Right renal cortex interstitium (tissue), 3 donors: ENCODE results near the gene ACTG1. TPM values are rescaled to one million over a fixed set of nuclear protein-coding genes. Genes with fewer than 3 reads are reported as not detected.

Experiments
- DNase-seq, 3 donors: peaks; one replicate each; pipeline ENCODE4 v3.0.0-alpha.2; 2013; ENCODE audit warnings: low read depth in 3 of 3, low spot score in 2 of 3
- polyA plus RNA-seq, 3 donors: library from polyadenylated mRNA; unstranded; fragments of 120-200 nt; gene quantifications; one replicate each; pipeline ENCODE4 v1.2.1, GENCODE V29; 2013; ENCODE audit not compliant: insufficient read length in 3 of 3

ACTG1 gene
- polyA plus RNA-seq, 3 donors, result 2,985 to 3,420 (median 3,066) TPM

DNA sequence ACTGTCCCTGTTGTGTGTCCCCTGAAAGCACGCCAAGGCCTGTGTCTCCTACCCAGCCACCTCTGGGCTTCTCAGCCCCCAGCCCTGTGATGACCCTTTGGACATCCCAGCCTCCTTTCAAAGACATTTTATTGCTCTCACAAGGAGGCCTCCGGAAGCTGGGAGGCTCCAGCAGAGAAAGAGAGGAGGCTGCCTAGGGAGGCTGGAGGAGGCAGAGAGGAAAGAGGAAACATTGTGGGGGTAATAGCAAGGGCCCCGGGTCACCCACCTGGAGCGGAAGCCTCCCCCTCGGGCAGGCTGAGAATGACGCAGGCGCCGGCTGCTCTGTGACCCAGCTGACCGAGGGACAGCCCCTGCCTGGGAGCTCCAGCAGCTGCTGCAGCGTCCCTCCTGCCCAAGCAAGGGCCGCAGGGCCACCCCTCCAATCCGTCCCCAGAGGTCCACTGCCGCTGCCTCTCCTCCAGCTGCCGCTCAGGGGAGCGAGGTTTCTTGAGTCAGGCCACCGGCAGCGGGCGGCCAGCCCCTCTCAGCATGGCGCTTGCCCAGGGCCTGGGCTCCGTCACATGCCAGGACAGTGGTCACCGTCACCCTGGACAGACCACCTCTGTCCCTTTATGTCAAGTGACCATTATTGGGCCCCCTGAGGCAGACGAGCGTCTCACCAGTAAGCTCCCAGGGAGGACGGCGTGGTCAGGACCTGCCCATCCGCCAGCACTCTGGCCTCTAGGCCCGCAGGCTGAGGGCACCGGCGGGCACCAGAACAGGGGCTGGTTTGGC, 29.3 kb downstream of the ACTG1 start:
- DNase-seq, result no peak

DNA sequence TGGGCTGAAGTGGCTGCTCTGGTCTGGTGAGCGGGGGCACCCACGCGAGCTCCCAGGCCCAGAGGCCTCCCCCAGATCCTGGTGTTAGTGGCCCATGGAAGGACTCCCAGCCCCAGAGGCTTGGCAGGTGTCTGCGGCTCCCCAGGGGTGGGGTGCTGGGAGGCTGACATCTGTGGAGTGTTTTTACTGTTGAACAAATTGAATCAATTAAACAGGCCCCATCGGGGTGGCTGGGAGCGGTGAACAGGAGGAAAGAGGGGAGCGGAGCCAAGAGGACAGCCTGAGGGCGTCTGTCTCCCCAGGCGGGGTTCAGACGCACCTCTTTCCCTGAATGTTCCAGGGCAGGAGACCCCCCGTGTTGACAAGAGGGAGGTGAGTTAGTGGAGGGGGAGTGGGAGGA, 29.9 kb downstream of the ACTG1 start:
- no peak for DNase-seq

- no peak for DNase-seq
Observed at GRCh38 chr17:81481815-81482505, 30.6 kb downstream of the ACTG1 start.

GRCh38 chr17:81481073-81481799, 31.4 kb downstream of the ACTG1 start:
- peak in 1 of 3 donors; percentile 75 for DNase-seq

- DNase-seq, result no peak
Observed at GRCh38 chr17:81480140-81481072, 32.2 kb downstream of the ACTG1 start.

DNA sequence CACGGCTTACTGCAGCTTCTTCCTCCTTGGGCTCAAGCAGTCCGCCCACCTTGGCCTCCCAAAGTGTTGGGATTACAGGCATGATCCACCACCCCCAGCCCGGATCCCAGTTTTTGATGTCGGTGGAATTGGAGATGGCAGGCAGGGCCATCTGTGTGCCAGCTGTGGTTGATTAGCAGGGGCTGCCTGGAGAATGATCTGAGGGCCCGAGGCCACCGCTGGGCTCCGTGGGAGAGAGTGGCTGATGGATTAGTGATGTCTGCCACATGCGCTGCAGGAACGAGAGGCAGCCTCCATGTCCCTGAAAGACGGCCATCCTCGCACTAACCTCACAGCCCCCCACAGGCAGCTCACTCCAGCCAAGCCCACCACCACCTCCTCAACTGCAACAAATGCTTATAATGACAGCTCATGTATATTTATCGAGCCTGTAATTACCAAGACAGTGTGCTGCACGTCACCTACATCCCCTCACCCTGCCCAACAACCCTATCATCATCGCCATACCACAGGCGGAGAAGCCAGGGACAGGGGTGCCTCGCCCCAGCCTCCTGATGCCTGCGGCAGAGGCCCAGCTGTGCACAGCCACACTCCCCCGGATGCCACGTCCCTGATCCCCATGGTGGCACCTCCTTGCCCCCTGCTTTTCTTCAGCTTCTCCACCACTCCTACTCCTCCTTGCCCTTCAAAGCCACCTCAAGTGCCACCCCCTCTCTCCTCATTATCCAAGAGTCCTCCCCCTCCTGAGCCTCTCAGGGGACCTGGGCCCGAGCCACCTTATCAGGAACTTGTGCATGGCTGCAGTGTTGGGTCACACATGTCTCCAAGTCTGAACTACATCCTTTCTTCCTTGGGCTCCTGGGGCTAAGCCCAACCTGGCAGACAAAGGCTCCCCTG, 33.2 kb downstream of the ACTG1 start:
- no peak for DNase-seq

DNA sequence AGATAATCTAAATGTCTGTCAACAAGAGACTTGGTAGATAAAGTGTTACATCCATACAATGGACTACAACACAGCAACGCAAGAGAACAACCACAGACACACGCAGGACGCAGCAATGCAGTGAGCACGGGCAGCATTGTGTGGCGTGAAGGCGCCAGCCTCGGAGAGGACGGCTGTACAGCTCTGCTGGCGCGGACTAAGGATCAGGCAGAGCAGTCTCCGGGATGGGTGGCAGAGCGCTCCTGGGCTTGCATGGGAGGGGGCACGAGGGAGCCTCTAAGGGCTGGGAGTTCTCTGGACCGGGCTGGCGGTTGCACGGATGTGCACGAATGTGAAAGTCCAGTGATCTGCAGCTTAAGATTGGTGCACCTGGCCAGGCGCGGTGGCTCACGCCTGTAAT, 34.5 kb downstream of the ACTG1 start:
- DNase-seq, result no peak

DNA sequence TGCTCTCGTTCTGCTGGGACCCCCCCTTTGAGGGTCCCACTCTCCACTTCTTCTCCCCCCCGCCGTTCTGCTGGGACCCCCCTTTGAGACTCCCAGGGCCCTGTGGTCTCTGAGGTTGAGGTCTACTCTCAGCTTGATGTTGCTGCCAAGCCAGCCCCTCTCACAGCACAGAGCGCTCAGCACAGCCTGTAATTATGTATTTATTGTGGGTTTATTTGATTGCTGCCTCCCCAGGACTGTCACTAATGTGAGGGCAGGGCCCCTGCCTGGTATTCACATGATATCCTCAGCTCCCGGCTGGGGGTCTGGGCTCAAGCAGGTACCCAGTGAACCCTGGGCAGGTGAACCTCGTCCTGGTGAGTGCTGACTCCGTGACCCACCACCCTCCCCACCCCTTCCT, 35.4 kb downstream of the ACTG1 start:
- DNase-seq, result no peak

DNA sequence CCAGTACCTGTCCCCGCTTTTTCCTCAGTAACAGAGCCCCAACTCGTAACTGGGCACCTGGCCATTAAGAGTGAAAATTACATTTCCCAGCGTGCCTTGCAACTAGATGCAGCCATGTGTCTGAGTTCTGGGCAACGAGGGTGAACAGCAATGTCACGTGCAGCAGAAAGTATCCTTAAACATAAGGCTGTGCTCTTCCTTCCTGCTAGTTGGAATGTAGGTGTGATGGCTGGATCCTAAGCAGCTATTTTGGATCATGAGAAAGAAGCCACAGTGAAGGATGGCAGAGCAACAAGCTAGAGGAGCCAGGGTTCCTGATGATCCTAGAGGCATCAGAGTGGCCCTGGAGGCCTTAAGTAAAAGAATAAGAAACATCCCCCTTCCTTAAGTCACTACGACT, 36.0 kb downstream of the ACTG1 start:
- DNase-seq, result no peak

DNA sequence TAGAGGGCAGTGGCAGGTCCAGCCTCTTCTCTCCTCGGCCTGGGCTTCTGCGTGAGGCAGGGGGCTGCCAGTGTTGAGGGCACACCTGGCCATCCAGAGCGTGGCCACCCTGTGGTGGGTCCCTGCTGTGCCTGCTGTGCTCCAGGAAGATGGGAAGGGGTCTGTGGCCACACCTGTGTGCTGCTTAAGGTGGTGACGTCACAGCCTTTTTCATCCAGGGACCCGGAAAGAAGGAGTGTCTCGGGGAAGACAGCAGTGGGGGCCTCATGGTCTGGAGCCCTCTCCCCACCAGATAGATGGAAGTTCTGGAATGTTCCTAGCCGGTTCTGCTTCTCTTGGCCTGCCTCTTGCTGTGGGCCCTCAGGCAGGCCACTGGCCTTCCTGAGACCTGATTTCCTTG, 36.5 kb downstream of the ACTG1 start:
- no peak for DNase-seq

DNA sequence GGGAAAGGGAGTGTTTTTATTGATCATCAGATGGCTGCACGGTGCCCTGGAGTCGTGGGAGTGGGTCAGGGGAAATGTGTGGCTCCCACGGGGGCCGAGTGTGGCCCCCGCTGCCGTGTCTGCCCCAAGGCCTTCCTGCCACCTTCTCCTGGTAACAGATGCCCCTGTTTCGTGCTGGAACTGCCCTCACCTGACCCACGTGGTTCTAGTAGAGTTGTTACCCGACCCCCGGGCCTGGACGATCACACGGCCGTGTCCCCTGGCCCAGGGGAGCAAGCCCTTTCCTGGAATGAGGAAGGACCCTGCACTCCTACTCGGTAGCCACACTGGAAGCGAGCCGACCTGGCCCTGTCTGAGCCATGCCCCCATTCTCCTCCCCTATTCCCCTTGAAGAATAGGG, 37.6 kb downstream of the ACTG1 start:
- DNase-seq, result no peak

GRCh38 chr17:81473019-81473418, 39.6 kb downstream of the ACTG1 start:
- DNase-seq, result no peak

DNA sequence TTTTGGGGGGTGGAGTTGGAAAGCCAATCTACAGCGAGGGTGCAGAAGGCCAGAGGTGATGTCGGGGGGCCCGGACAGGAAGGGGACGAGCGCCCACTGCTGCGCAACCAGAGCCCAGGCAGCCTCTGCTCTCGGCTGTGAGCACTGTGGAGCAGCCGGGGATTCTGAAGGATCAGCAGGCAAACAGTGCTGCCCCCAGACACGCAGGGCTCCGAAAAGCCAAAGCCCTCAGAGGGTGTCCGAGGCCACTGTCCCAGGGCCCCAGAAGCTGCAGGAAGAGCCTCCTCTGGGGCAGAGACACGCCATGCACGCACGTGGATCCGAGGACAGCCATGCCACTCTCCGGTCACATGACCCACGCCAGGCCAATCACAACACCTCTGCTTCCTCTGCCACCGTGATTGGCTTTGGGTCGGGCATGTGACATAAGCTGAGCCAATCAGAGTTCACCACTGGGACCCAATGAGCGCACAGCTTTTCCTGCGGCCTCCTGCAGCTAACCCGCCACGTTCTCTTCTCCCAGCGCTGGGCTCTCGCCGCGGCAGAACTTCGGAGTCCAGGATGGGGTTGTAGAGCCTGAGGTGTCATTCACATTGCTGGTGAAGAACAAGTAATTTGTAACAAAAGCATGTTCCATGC, 40.7 kb downstream of the ACTG1 start:
- peak in 1 of 3 donors; percentile 56 for DNase-seq

GRCh38 chr17:81470944-81471817, 41.4 kb downstream of the ACTG1 start:
- no peak for DNase-seq

GRCh38 chr17:81470270-81470943, 42.2 kb downstream of the ACTG1 start:
- DNase-seq, result no peak

- DNase-seq, result no peak
Observed at GRCh38 chr17:81469266-81469665, 43.3 kb downstream of the ACTG1 start.

GRCh38 chr17:81468770-81469121, 43.9 kb downstream of the ACTG1 start:
- no peak for DNase-seq
